M059J (cell line): ENCODE results near the gene CCIN. TPM values are rescaled to one million over a fixed set of nuclear protein-coding genes. Genes with fewer than 3 reads are reported as not detected.

Experiments used
- DNase-seq: peaks from one replicate; pipeline ENCODE4 v3.0.0-alpha.2; 2012; ENCODE audit warnings: low read depth
- total RNA-seq: library from RNA; depleted of rRNA; stranded (reverse); fragments of >200 nt; shearing (Covaris generic); gene quantifications from 2 replicates; pipeline ENCODE4 v1.2.3, GENCODE V29; 2014

Gene CCIN
- total RNA-seq, 1 experiment from 2014 or later, result 0.42 TPM

- no peak for DNase-seq
Measured at GRCh38 chr9:36140086-36141084, 28.8 kb upstream of the CCIN start.

GRCh38 chr9:36141288-36141687, 27.9 kb upstream of the CCIN start:
- DNase-seq, result peak; percentile 80

- no peak for DNase-seq
Measured at GRCh38 chr9:36141761-36142160, 27.4 kb upstream of the CCIN start.

- no peak for DNase-seq
Measured at GRCh38 chr9:36142510-36143244, 26.5 kb upstream of the CCIN start.

GRCh38 chr9:36143245-36143641, 25.9 kb upstream of the CCIN start:
- no peak for DNase-seq

GRCh38 chr9:36144309-36145232, 24.6 kb upstream of the CCIN start:
- DNase-seq, result no peak

GRCh38 chr9:36145970-36146369, 23.2 kb upstream of the CCIN start:
- DNase-seq, result no peak

- no peak for DNase-seq
Measured at GRCh38 chr9:36146651-36147050, 22.5 kb upstream of the CCIN start.

GRCh38 chr9:36147441-36148175, 21.6 kb upstream of the CCIN start:
- no peak for DNase-seq

GRCh38 chr9:36148311-36149051, 20.7 kb upstream of the CCIN start:
- peak; percentile 99 for DNase-seq

GRCh38 chr9:36149197-36149596, 20.0 kb upstream of the CCIN start:
- peak; percentile 87 for DNase-seq

GRCh38 chr9:36150574-36151315, 18.4 kb upstream of the CCIN start:
- DNase-seq, result no peak

- peak; percentile 91 for DNase-seq
Measured at GRCh38 chr9:36151316-36152210, 17.6 kb upstream of the CCIN start.

- no peak for DNase-seq
Measured at GRCh38 chr9:36152741-36153438, 16.3 kb upstream of the CCIN start.

GRCh38 chr9:36153746-36154145, 15.4 kb upstream of the CCIN start:
- no peak for DNase-seq

- peak; percentile 73 for DNase-seq
Measured at GRCh38 chr9:36154331-36154952, 14.7 kb upstream of the CCIN start.

- no peak for DNase-seq
Measured at GRCh38 chr9:36156116-36156515, 13.1 kb upstream of the CCIN start.
